ENCODE measurements around the gene HSD17B8.

HSD17B8 gene

DNA sequence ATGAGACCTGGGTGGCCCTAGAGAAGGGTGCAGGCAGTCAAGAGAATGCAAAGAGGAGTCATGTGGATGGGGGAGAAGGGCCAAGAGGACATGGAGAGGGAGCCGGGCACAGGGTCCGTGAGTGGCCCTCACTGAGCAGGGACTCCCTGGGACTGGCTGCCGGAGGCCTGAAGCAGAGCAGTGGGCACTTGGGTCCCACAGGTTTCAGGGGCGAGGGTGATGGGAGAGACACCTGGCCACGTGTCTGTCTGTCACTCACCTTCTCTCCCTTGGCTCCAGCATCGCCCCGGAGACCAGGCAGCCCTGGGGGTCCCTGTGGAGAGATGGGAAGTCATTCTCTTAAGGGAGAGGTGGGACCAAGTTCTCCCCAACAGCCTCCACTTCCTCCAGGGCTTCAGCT, 37.6 kb upstream of the HSD17B8 start:
- no peak overlapping the region for H3K27ac ChIP-seq (ENCODE audit: low read depth, low read length)
- no peak overlapping the region for H3K9ac ChIP-seq (ENCODE audit: low read length)
- no peaks in the 10 kb centered on the region for H3K27me3 ChIP-seq (ENCODE audit: control insufficient read depth, insufficient read depth, low read length)
- H3K4me3 ChIP-seq (ENCODE audit: low read length), result no peak overlapping the region
- H3K4me1 ChIP-seq (ENCODE audit: control insufficient read depth, insufficient read depth, low read length), result peaks cover 3% of the 10 kb centered on the region
- H3K36me3 ChIP-seq (ENCODE audit: control insufficient read depth, insufficient read depth, low read length), result no peaks in the 10 kb centered on the region

DNA sequence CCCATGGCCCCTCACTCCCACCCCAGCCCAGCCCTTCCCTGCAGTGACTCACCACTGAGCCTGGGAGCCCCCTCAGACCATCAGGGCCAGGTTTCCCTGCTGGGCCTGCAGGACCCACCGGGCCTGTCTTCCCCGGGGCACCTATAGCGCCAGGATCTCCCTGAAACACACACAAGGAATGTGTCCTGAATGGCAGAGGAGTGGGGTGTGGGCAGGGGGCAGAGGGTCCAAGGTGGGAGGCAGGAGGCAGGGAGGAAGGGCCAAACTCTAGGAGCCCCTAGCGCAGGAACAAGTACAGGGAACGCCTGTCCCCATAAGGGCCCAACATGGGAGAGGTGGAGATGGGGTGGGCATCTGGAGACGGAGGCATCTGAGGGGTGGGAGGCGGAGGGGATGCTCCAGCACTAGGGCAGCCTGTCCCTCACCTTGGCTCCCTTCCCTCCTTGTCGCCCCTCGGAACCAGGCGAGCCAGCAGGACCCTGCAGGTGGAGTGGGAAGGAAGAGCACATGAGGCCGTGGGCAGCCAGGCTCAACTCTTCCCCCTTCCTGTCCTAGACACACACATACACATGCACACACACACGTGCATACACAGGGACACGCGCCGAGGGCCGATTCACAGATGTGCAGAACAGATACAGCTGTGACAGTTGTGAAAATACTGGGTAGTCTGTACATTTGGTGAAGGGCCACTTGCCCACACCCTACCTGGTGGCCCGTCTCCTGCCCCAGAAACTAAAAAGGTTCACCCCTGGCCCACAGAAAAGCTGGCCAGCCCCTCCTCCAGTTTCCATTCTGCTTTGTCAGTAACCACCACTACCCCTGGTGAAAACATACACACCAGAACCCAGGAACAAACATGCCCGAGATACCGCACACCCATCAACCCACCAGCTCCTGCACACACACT, 36.8 kb upstream of the HSD17B8 start:
- Histone ChIP-seq H3K27me3 (ENCODE audit: control insufficient read depth, insufficient read depth, low read length) (no peaks in the 10 kb centered on the region), H3K4me1 (ENCODE audit: control insufficient read depth, insufficient read depth, low read length) (no peaks in the 10 kb centered on the region), H3K9ac (ENCODE audit: low read length) (no peak overlapping the region), H3K27ac (ENCODE audit: low read depth, low read length) (no peak overlapping the region), H3K36me3 (ENCODE audit: control insufficient read depth, insufficient read depth, low read length) (no peaks in the 10 kb centered on the region), H3K4me3 (ENCODE audit: low read length) (no peak overlapping the region)

DNA sequence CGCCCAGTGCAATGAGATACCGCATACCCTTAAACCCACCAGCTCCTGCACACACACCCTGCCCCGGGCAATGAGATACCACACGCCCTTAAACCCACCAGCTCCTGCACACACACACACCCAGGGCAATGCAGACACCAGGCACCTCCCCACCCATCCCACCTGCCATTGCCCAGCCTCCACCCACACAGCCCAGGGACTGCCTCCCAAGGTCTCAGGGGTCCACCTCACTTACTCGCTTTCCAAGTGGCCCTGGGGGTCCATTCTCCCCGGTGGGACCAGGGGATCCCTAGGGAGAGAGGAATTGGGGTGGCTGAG, 36.2 kb upstream of the HSD17B8 start:
- no peak overlapping the region for H3K27ac ChIP-seq (ENCODE audit: low read depth, low read length)
- no peaks in the 10 kb centered on the region for H3K4me1 ChIP-seq (ENCODE audit: control insufficient read depth, insufficient read depth, low read length)
- no peak overlapping the region for H3K4me3 ChIP-seq (ENCODE audit: low read length)
- H3K36me3 ChIP-seq (ENCODE audit: control insufficient read depth, insufficient read depth, low read length), result no peaks in the 10 kb centered on the region
- H3K9ac ChIP-seq (ENCODE audit: low read length), result no peak overlapping the region
- no peaks in the 10 kb centered on the region for H3K27me3 ChIP-seq (ENCODE audit: control insufficient read depth, insufficient read depth, low read length)

DNA sequence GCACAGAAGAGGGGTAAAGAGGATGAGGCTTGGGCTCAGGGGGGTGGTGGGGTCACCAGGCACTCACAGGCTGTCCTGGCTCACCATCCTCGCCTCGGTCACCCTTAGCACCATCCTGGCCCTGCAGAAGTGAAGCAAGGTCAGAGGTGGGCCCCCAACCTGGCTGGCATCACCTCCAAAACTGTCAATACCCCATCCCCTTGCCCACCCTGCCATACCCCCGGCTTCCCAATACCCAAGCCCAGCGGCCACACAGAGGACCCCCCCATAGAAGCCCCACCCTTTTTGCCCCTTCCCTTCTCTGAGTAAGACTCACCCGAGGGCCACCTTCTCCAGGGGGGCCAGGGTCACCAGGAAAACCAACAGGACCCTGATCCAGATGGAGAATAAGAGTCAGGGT, 35.8 kb upstream of the HSD17B8 start:
- Histone ChIP-seq H3K36me3 (ENCODE audit: control insufficient read depth, insufficient read depth, low read length) (no peaks in the 10 kb centered on the region), H3K9ac (ENCODE audit: low read length) (no peak overlapping the region), H3K27ac (ENCODE audit: low read depth, low read length) (no peak overlapping the region), H3K27me3 (ENCODE audit: control insufficient read depth, insufficient read depth, low read length) (no peaks in the 10 kb centered on the region), H3K4me3 (ENCODE audit: low read length) (no peak overlapping the region), H3K4me1 (ENCODE audit: control insufficient read depth, insufficient read depth, low read length) (no peaks in the 10 kb centered on the region)

DNA sequence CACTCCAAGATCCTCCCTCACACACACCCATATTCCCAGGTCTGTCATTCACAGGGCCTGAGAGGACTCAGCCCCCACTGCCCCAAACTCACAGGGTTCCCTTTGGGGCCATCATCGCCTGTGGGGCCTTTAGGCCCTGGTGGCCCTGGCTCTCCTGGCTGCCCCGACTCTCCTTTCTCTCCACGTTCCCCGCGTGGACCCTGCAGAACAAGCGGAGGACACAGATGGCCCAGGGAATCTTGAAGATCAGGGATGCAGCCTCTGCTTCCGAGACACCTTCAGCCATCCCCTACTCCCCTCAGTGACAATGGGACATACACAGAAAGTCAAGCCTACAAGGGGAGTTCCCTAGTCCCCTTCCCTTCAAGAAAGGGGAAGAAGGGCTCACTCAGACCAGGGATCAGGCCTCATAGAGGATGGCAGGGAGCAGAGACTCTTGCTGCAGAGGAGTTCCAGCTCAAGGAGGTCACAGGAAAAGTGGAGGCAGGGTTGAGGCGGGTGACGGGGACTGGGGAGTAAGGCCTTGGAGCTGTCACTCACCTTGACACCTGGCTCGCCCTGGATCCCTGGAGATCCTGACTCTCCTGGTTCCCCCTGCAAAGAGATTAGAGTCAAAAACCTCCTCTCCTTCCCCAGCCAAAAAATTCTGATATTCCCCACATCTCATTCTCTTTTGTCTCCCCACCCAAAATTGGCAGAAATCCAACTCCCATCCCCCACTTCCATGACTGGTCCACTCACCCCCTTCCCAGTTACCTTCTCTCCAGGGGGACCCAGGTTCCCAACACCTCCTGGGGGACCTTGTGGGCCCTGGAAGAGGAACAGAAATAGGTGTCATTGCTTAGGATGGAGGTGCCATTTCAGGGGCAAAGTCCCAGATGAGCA, 34.9 kb upstream of the HSD17B8 start:
- Histone ChIP-seq H3K36me3 (ENCODE audit: control insufficient read depth, insufficient read depth, low read length) (no peaks in the 10 kb centered on the region), H3K4me3 (ENCODE audit: low read length) (no peak overlapping the region), H3K9ac (ENCODE audit: low read length) (no peak overlapping the region), H3K27ac (ENCODE audit: low read depth, low read length) (no peak overlapping the region), H3K27me3 (ENCODE audit: control insufficient read depth, insufficient read depth, low read length) (no peaks in the 10 kb centered on the region), H3K4me1 (ENCODE audit: control insufficient read depth, insufficient read depth, low read length) (no peaks in the 10 kb centered on the region)

DNA sequence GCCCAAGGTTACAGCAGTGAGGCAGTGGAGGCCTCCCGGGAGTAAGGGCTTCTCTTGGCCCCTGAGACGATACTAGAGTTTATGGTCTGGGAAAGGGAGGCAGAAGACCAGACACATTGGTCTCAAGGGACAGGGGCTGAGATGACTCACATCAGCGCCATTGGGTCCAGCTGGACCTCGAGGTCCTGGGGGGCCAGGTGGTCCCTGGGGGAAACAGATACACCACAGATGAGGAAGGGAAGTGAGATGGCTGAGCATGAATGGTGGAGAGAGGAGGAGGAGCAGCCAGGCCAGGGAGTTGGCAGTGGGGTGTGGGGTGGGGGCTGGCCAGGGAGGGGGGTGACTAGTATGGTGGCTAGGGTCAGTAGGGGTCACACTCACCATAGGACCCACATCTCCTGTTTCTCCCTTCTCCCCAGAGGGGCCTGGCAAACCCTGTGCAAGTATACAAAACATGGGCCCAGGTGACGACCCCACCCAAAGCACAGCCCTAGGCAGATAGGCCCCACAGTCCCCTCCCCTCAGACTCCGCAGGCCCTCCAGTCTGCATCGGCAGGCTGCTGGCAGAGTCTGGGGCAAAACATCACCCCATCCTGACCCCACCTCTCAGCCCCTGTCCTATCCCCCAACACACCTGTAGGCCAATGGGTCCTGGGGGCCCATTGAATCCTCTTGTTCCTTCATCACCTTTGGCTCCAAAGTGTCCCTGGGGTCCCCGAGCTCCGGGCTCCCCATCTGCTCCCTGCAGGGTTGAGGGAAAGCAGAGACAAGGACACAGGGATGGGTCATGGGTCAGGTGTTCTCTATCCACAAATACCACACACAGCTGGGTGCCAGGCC, 34.1 kb upstream of the HSD17B8 start:
- H3K4me1 ChIP-seq (ENCODE audit: control insufficient read depth, insufficient read depth, low read length), result no peaks in the 10 kb centered on the region
- no peaks in the 10 kb centered on the region for H3K36me3 ChIP-seq (ENCODE audit: control insufficient read depth, insufficient read depth, low read length)
- H3K9ac ChIP-seq (ENCODE audit: low read length), result no peak overlapping the region
- H3K4me3 ChIP-seq (ENCODE audit: low read length), result no peak overlapping the region
- H3K27me3 ChIP-seq (ENCODE audit: control insufficient read depth, insufficient read depth, low read length), result no peaks in the 10 kb centered on the region
- no peak overlapping the region for H3K27ac ChIP-seq (ENCODE audit: low read depth, low read length)

DNA sequence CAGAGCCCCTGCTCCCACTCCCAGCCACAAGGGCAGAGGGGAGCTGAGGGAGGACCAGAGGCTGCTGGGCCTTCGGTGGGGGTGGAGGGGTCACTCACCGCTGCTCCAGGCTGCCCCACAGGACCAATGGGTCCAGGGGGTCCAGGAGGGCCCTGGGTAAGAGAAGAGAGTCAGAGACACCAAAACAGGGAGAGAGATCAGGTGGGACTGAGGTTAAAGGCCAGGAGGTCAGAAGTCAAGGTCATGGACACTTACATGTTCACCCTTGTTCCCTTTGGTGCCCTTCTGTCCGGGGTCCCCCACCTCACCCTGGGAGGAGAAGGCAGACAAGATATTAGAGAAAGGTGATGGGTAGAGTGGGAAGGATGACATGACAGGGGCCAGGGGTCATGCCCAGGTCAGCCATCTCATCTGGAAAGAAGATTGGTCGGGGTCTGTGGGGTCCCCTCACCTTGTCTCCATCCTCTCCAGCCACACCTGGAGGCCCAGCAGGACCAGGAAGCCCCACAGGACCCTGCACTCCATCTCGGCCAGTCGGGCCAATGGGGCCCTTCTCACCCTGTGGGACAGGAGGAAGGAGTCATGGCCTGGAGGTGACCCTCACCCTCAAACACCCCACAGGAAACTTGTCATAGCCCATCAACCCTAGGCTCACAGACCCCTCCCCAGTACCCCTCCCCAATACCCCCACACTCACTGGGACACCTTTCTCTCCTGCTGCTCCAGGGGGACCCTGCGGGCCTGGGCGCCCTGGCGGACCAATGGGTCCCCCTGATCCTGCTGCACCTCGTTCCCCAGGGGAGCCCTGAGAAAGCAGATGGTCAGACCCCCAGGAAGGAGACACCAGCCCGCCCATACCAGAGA, 33.2 kb upstream of the HSD17B8 start:
- no peaks in the 10 kb centered on the region for H3K4me1 ChIP-seq (ENCODE audit: control insufficient read depth, insufficient read depth, low read length)
- no peaks in the 10 kb centered on the region for H3K27me3 ChIP-seq (ENCODE audit: control insufficient read depth, insufficient read depth, low read length)
- H3K27ac ChIP-seq (ENCODE audit: low read depth, low read length), result no peak overlapping the region
- no peaks in the 10 kb centered on the region for H3K36me3 ChIP-seq (ENCODE audit: control insufficient read depth, insufficient read depth, low read length)
- H3K4me3 ChIP-seq (ENCODE audit: low read length), result no peak overlapping the region
- H3K9ac ChIP-seq (ENCODE audit: low read length), result no peak overlapping the region

DNA sequence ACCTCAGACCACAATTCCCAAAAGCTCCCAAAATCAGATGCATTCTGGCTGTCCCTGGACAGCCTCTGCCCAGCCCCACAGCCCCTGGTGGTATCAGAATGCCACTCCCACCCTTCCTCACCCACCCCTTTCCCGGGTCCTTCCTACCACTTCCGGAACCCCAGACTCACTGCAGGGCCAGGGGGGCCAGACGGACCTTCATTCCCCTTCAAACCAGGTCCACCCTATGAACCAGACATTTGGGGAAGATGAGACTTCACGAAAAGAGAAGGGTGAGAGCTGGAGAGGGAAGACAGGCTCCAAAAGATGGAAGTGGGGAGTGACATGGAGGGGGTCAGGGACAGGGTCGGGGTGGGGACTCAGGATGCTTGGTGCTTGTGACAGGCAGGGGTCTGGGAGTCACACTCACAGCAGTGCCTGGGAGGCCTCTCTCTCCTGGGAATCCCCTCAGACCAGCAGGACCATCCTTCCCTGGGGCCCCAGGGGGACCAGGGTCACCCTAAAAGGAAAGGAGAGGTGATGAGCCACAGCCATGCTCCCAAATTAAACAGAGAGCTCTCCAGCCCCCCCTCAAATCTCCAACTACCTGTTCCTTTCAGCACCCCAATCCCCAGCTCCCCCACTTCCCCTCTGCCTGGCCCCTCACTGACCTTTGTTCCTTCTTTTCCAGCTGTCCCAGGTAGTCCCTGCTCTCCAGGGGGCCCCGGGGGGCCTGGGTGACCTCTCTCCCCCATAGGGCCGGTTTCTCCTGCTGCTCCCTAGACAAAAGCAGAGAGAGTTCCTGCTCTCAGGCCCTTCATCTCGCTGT, 32.4 kb upstream of the HSD17B8 start:
- no peaks in the 10 kb centered on the region for H3K36me3 ChIP-seq (ENCODE audit: control insufficient read depth, insufficient read depth, low read length)
- no peak overlapping the region for H3K9ac ChIP-seq (ENCODE audit: low read length)
- no peaks in the 10 kb centered on the region for H3K27me3 ChIP-seq (ENCODE audit: control insufficient read depth, insufficient read depth, low read length)
- H3K27ac ChIP-seq (ENCODE audit: low read depth, low read length), result no peak overlapping the region
- no peaks in the 10 kb centered on the region for H3K4me1 ChIP-seq (ENCODE audit: control insufficient read depth, insufficient read depth, low read length)
- no peak overlapping the region for H3K4me3 ChIP-seq (ENCODE audit: low read length)

DNA sequence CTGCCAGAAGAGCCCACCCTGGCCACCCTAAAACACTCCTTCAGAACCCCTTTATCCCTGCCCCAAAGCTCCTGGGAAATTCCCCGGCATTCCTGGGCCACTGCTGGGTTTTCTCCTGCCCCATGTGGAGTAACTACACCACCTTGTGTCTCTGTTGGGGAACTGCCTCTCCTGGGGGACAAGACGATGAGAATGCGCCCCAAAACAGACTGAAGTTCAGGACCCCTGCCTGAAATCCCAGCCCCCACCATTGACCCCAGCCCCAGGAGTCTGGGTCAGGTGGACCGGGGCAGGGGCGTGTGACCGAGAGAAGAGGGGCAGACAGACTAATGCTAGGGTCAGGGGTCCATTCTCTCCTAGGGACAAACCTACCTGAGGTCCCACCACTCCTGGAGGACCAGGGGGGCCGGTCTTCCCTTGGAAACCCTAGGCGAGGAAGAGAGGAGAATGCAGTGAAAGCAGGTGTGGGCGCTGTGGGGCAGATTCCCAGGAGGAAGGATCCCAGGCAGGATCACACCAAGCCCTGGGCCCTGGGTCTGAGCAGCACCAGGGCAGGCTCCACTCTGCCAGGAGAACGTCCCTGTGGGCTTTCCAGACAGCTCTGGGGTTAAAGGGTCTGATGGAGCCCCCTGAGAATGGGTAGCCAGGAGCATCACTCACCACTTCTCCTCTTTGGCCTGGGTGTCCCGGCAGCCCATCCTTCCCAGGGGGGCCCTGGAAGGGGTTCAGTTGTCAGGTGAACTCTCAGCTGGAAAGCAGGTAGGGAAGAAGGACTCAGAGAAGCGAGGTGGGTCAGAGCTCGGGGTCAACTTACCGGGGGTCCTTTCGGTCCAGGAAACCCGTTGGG, 31.5 kb upstream of the HSD17B8 start:
- no peaks in the 10 kb centered on the region for H3K27me3 ChIP-seq (ENCODE audit: control insufficient read depth, insufficient read depth, low read length)
- H3K4me3 ChIP-seq (ENCODE audit: low read length), result no peak overlapping the region
- H3K27ac ChIP-seq (ENCODE audit: low read depth, low read length), result no peak overlapping the region
- no peaks in the 10 kb centered on the region for H3K36me3 ChIP-seq (ENCODE audit: control insufficient read depth, insufficient read depth, low read length)
- H3K9ac ChIP-seq (ENCODE audit: low read length), result no peak overlapping the region
- H3K4me1 ChIP-seq (ENCODE audit: control insufficient read depth, insufficient read depth, low read length), result no peaks in the 10 kb centered on the region

DNA sequence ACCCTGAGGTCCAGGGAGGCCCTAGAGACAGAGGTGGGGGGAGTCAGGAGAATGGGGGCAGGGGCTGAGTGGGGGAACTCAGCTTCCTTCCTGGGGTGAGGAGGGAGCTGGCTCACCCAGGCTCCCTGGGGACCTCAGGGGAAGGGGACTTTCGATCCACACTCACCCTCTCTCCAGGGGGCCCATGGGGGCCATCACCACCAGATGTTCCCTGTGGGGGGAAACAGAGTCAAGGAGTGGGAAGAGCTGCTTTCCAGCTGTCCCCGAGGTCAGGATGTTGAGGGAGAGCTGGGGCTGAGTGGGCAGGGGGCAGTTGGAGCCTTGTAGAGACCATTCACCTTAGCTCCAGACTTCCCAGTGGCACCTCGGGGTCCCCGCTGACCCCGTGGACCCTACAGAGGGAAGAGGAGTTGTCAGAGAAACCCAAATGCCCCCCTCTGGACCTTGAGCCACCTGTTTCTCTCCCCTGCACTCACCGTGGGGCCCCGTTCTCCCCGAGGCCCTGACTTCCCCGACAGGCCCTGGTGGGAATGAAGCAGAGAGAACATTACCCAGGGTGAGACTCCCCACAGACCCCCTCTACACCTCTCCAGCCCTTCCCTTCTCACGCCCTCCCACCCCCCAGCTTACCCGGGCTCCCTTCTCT, 30.8 kb upstream of the HSD17B8 start:
- H3K9ac ChIP-seq (ENCODE audit: low read length), result no peak overlapping the region
- no peaks in the 10 kb centered on the region for H3K27me3 ChIP-seq (ENCODE audit: control insufficient read depth, insufficient read depth, low read length)
- no peak overlapping the region for H3K4me3 ChIP-seq (ENCODE audit: low read length)
- no peaks in the 10 kb centered on the region for H3K4me1 ChIP-seq (ENCODE audit: control insufficient read depth, insufficient read depth, low read length)
- H3K27ac ChIP-seq (ENCODE audit: low read depth, low read length), result no peak overlapping the region
- no peaks in the 10 kb centered on the region for H3K36me3 ChIP-seq (ENCODE audit: control insufficient read depth, insufficient read depth, low read length)

All from rectal smooth muscle tissue (tissue), 1 donor.